Breast epithelium (tissue), 3 donors: ENCODE data around the gene GOLIM4.

Source experiments
- CTCF ChIP-seq, 3 donors: fragments of 450-650 bp; IDR thresholded peaks; one replicate each; pipeline ENCODE4 v1.5.1; 2016 to 2017; ENCODE audit warnings: antibody characterized with exemption in 3 of 3, mild to moderate bottlenecking in 3 of 3, moderate library complexity in 3 of 3
- POLR2A ChIP-seq: fragments of 450-650 bp; IDR thresholded peaks from one replicate; pipeline ENCODE4 v1.6.1; 2016; ENCODE audit warnings: antibody characterized with exemption, mild to moderate bottlenecking, moderate library complexity
- POLR2AphosphoS5 ChIP-seq, 3 donors: sonication (generic); formaldehyde crosslinking; IDR thresholded peaks; one replicate each; pipeline ENCODE4 v1.6.1; 2017; ENCODE audit warnings: antibody characterized with exemption in 3 of 3

GRCh38 chr3:168073842-168074605 is 21.7 kb downstream of the GOLIM4 start:
- no peak for TF ChIP-seq POLR2A
- TF ChIP-seq CTCF (IDR thresholded peaks at IDR 0.05) = no peak
- TF ChIP-seq POLR2AphosphoS5 (IDR thresholded peaks at IDR 0.05) = no peak
